HCT116 (cell line): ENCODE data around the gene EIF2AK3. TPM values are rescaled to one million over a fixed set of nuclear protein-coding genes. Genes with fewer than 3 reads are reported as not detected.

Experiments used
- ATAC-seq: fragments of 200-7000 bp; cut with Tn5 transposase; 2 replicates; pipeline ENCODE4 v1.9.1; 2020; ENCODE audit warnings: mild to moderate bottlenecking, moderate library complexity
- BruUV-seq: library from RNA; stranded (reverse); fragments of 400-500 nt; replicated peaks from 2 replicates; lab custom pipeline; 2021; lab: Mats Ljungman, UMichigan
- CTCF ChIA-PET: fragments of 300-600 bp; sonication (Branson Sonifier 250); formaldehyde crosslinking; loops from one replicate; lab custom pipeline; 2021; ENCODE audit warnings: antibody characterized with exemption; lab: Charles Lee
- POLR2A ChIA-PET: fragments of 300-600, 350-600 bp; sonication (Branson Sonifier 250); formaldehyde crosslinking; loops from one replicate; lab custom pipeline; 2021; ENCODE audit warnings: antibody characterized with exemption; lab: Charles Lee
- RAD21 ChIA-PET, 2 experiments: fragments of 300-600 bp; sonication (Branson Sonifier 250); formaldehyde crosslinking; loops; one replicate each; lab custom pipeline; 2023; ENCODE audit warnings: low total read pairs in 2 of 2; ENCODE audit not compliant: uncharacterized antibody in 2 of 2, unreplicated experiment in 2 of 2, low non-redundant PET in 1 of 2; lab: Charles Lee
- DNase-seq: peaks from one replicate; pipeline ENCODE4 v3.0.0-alpha.2; 2010; ENCODE audit warnings: low read depth, low spot score
- H2AFZ ChIP-seq: fragments of 200-600 bp; shearing (Covaris generic), sonication (generic); 2 replicates; pipeline ENCODE4 v1.6.1; 2017; ENCODE audit warnings: low read depth, mixed run types, mixed read lengths, antibody characterized with exemption, low read length; ENCODE audit not compliant: poor library complexity, severe bottlenecking
- H3K27ac ChIP-seq: 2 replicates; pipeline ENCODE4 v1.5.1; 2012; ENCODE audit warnings: low read depth, low read length
- H3K27me3 ChIP-seq: fragments of 200-600 bp; sonication (generic); 2 replicates; pipeline ENCODE4 v1.6.1; 2016; ENCODE audit warnings: mixed run types, low read length, mixed read lengths; ENCODE audit not compliant: insufficient read depth
- H3K36me3 ChIP-seq, 2 experiments: fragments of 200-500 bp in 1 of 2; fragments of 200-600 bp in 1 of 2; sonication (Bioruptor generic) in 1 of 2; sonication (generic) in 1 of 2; 2 replicates each; pipeline versions ENCODE4 v1.5.1 to v1.6.1; 2014 to 2016; ENCODE audit warnings: low read length in 2 of 2, inconsistent platforms in 1 of 2, mixed read lengths in 1 of 2, mixed run types in 1 of 2; ENCODE audit not compliant: insufficient read depth in 2 of 2, control insufficient read depth in 1 of 2
- H3K4me1 ChIP-seq, 2 experiments: fragments of 200-600 bp in 1 of 2; sonication (generic) in 1 of 2; 2 replicates each; pipeline versions ENCODE4 v1.5.1 to v1.6.1; 2012 to 2017; ENCODE audit warnings: low read length in 2 of 2, inconsistent platforms in 1 of 2, mild to moderate bottlenecking in 1 of 2, mixed read lengths in 1 of 2, mixed run types in 1 of 2, moderate library complexity in 1 of 2; ENCODE audit not compliant: insufficient read depth in 2 of 2, control insufficient read depth in 1 of 2
- H3K4me2 ChIP-seq: fragments of 200-600 bp; sonication (generic); 2 replicates; pipeline ENCODE4 v1.6.1; 2017; ENCODE audit warnings: mixed run types, low read length, mixed read lengths
- H3K4me3 ChIP-seq, 2 experiments: fragments of 200-600 bp in 1 of 2; sonication (generic) in 1 of 2; replicated peaks in 1 of 2; 2 replicates each; pipeline ENCODE4 v1.5.1; 2011 to 2016; ENCODE audit warnings: low read length in 2 of 2, control low read depth in 1 of 2, low read depth in 1 of 2, mild to moderate bottlenecking in 1 of 2, mixed read lengths in 1 of 2, mixed run types in 1 of 2
- H3K79me2 ChIP-seq: fragments of 200-600 bp; sonication (generic); 2 replicates; pipeline ENCODE4 v1.6.1; 2017; ENCODE audit warnings: mild to moderate bottlenecking, mixed run types, low read length, moderate library complexity, mixed read lengths; ENCODE audit not compliant: insufficient read depth
- H3K9ac ChIP-seq: fragments of 200-600 bp; sonication (generic); 2 replicates; pipeline ENCODE4 v1.6.1; 2016; ENCODE audit warnings: low read length, mixed read lengths
- H3K9me2 ChIP-seq: fragments of 200-600 bp; sonication (generic), shearing (Covaris generic); 2 replicates; pipeline ENCODE4 v1.6.1; 2017; ENCODE audit warnings: mixed run types, mild to moderate bottlenecking, moderate library complexity; ENCODE audit not compliant: insufficient read depth
- H3K9me3 ChIP-seq, 2 experiments: fragments of 200-500 bp in 1 of 2; fragments of 200-600 bp in 1 of 2; sonication (Bioruptor generic) in 1 of 2; sonication (generic) in 1 of 2; 2 replicates each; pipeline ENCODE4 v1.6.1; 2014 to 2017; ENCODE audit warnings: low read length in 2 of 2, mixed read lengths in 2 of 2, inconsistent platforms in 1 of 2, low read depth in 1 of 2, mild to moderate bottlenecking in 1 of 2, mixed run types in 1 of 2, moderate library complexity in 1 of 2; ENCODE audit not compliant: control insufficient read depth in 1 of 2, insufficient read depth in 1 of 2
- H4K20me1 ChIP-seq: fragments of 200-600 bp; sonication (generic), shearing (Covaris generic); 2 replicates; pipeline ENCODE4 v1.6.1; 2017; ENCODE audit warnings: mixed run types, mild to moderate bottlenecking, moderate library complexity; ENCODE audit not compliant: insufficient read depth
- ATF3 ChIP-seq: IDR thresholded peaks from 2 replicates; pipeline ENCODE4 v1.6.1; 2012
- CBX3 ChIP-seq: IDR thresholded peaks from 2 replicates; pipeline ENCODE4 v1.6.1; 2012; ENCODE audit warnings: low read depth
- CTCF ChIP-seq, 3 experiments: fragments of 200-600 bp in 1 of 3; sonication (generic) in 1 of 3; IDR thresholded peaks in 2 of 3; conservative IDR thresholded peaks in 1 of 3; 2 replicates each; pipeline ENCODE4 v1.5.1; 2012 to 2017; ENCODE audit warnings: low read depth in 2 of 3, low read length in 2 of 3, antibody characterized with exemption in 1 of 3, borderline replicate concordance in 1 of 3, control low read depth in 1 of 3, mild to moderate bottlenecking in 1 of 3, mixed read lengths in 1 of 3, mixed run types in 1 of 3, moderate library complexity in 1 of 3; ENCODE audit not compliant: insufficient read depth in 1 of 3
- EGR1 ChIP-seq: IDR thresholded peaks from 2 replicates; pipeline ENCODE4 v1.6.1; 2012; ENCODE audit warnings: low read depth
- ELF1 ChIP-seq: IDR thresholded peaks from 2 replicates; pipeline ENCODE4 v1.6.1; 2012; ENCODE audit warnings: low read depth, borderline replicate concordance
- EZH2 ChIP-seq: fragments of 200-600 bp; sonication (generic); IDR thresholded peaks from 2 replicates; pipeline ENCODE4 v1.6.1; 2017; ENCODE audit warnings: antibody characterized with exemption, mixed run types
- EZH2phosphoT487 ChIP-seq: fragments of 200-600 bp; IDR thresholded peaks from 2 replicates; pipeline ENCODE4 v1.6.1; 2018; ENCODE audit warnings: antibody characterized with exemption, borderline replicate concordance
- FOSL1 ChIP-seq: IDR thresholded peaks from 2 replicates; pipeline ENCODE4 v1.6.1; 2012; ENCODE audit warnings: low read depth
- JUND ChIP-seq: IDR thresholded peaks from 2 replicates; pipeline ENCODE4 v1.6.1; 2012
- MAX ChIP-seq: IDR thresholded peaks from 2 replicates; pipeline ENCODE4 v1.6.1; 2012
- POLR2AphosphoS5 ChIP-seq: IDR thresholded peaks from 2 replicates; pipeline ENCODE4 v1.6.1; 2011; ENCODE audit warnings: mild to moderate bottlenecking, low read depth, low read length, moderate library complexity
- RAD21 ChIP-seq: IDR thresholded peaks from 2 replicates; pipeline ENCODE4 v1.6.1; 2012; ENCODE audit warnings: low read depth, mild to moderate bottlenecking
- REST ChIP-seq: IDR thresholded peaks from 2 replicates; pipeline ENCODE4 v1.6.1; 2012; ENCODE audit warnings: low read depth
- SP1 ChIP-seq: IDR thresholded peaks from 2 replicates; pipeline ENCODE4 v1.6.1; 2012; ENCODE audit warnings: low read depth
- SRF ChIP-seq: IDR thresholded peaks from 2 replicates; pipeline ENCODE4 v1.6.1; 2012; ENCODE audit warnings: low read depth
- TCF7L2 ChIP-seq: IDR thresholded peaks from 2 replicates; pipeline ENCODE4 v1.7.0; 2011; ENCODE audit warnings: borderline replicate concordance, inconsistent platforms; ENCODE audit not compliant: insufficient read depth, insufficient read length; ENCODE audit errors: extremely low read depth
- YY1 ChIP-seq: IDR thresholded peaks from 2 replicates; pipeline ENCODE4 v1.6.1; 2011; ENCODE audit warnings: low read length, low read depth, moderate library complexity, mild to moderate bottlenecking; ENCODE audit not compliant: insufficient replicate concordance; ENCODE audit errors: extremely low read depth
- ZBTB33 ChIP-seq: IDR thresholded peaks from 2 replicates; pipeline ENCODE4 v1.6.1; 2011; ENCODE audit warnings: mild to moderate bottlenecking, low read length, moderate library complexity; ENCODE audit not compliant: insufficient replicate concordance; ENCODE audit errors: extremely low read depth
- ZFX ChIP-seq: fragments of 450-650 bp; IDR thresholded peaks from 2 replicates; pipeline ENCODE4 v1.6.1; 2017
- ZNF274 ChIP-seq: fragments of 200-500 bp; sonication (Bioruptor generic); IDR thresholded peaks from 2 replicates; pipeline ENCODE4 v1.6.1; 2014; ENCODE audit warnings: mild to moderate bottlenecking, low read depth, low read length, inconsistent platforms
- intact Hi-C: fragments of 100-400 bp; cut with micrococcal nuclease; formaldehyde crosslinking; loops from 2 replicates; pipeline ENCODE4 v1.10.0; 2022
- total RNA-seq: library from RNA; stranded (reverse); gene quantifications from one replicate; pipeline ENCODE4 v1.2.1, GENCODE V29; 2021; ENCODE audit not compliant: unreplicated experiment

Gene EIF2AK3
- total RNA-seq, 1 experiment from 2014 or later, result 8.9 TPM

GRCh38 chr2:88600038-88600465 lies 27.2 kb downstream of the EIF2AK3 start:
- ChIA-PET RAD21 (no interaction called here), POLR2A (interaction anchor here (0.6 to 0.9 kb wide), 2 partner anchors 28 to 584 kb away, joined by 3 to 4 read pairs; partner anchors contain the start of genes EIF2AK3 and RNU2-63P), CTCF (interaction anchor here (1.1 kb wide), 1 partner anchor 70 kb away, joined by 9 read pairs; no protein-coding TSS in a partner anchor)
- Histone ChIP-seq H3K27me3 (no peaks in the 10 kb centered on the region), H4K20me1 (0 out of 2 replicates have a peak, but pooled peaks cover 3% of the 10 kb centered on the region), H3K9me2 (no peaks in the 10 kb centered on the region), H3K9ac (no peak overlapping the region), H3K27ac (no peak overlapping the region), H3K79me2 (no peaks in the 10 kb centered on the region), H3K4me1 (peaks cover 20 to 37% of the 10 kb centered on the region in 2 experiments), H2AFZ (no peak overlapping the region), H3K9me3 (no peaks in the 10 kb centered on the region), H3K4me3 (no peak overlapping the region; a peak in 1 of 4 replicates), H3K36me3 (no peaks in the 10 kb centered on the region), H3K4me2 (peak overlapping the region; percentile 54)
- no TSS peak for BruUV-seq
- intact Hi-C loops, result no loop called here
- DNase-seq (peak; percentile 97), ATAC-seq (peak; percentile 99)
- TF ChIP-seq RAD21, result no peak
- TF ChIP-seq FOSL1, result peak; percentile 96
- TF ChIP-seq EGR1, result peak; percentile 18; the same call in 1 of the 2 replicates
- peak; percentile 97 for TF ChIP-seq JUND
- peak; percentile 87 for TF ChIP-seq CBX3
- TF ChIP-seq YY1, result no peak
- peak; percentile 98 for TF ChIP-seq ATF3
- TF ChIP-seq ZBTB33, result no peak
- TF ChIP-seq CTCF (IDR thresholded peaks at IDR 0.05 in 2 of 3, conservative IDR thresholded peaks at IDR 0.05 in 1 of 3; ENCODE audit: borderline replicate concordance in 1 of 3, insufficient read depth in 1 of 3, low read depth in 2 of 3, low read length in 2 of 3), result no peak
- TF ChIP-seq EZH2, result no peak
- TF ChIP-seq EZH2phosphoT487, result no peak
- TF ChIP-seq ZFX, result no peak
- TF ChIP-seq SP1, result peak; percentile 88
- no peak for TF ChIP-seq REST
- peak; percentile 80 for TF ChIP-seq MAX
- TF ChIP-seq SRF, result peak; percentile 84
- no peak for TF ChIP-seq ELF1
- peak; percentile 24 for TF ChIP-seq TCF7L2
- TF ChIP-seq ZNF274, result no peak
- TF ChIP-seq POLR2AphosphoS5, result peak; percentile 37; the same call in 1 of the 2 replicates
